ENCODE measurements around the gene ATG5.
"Not testable (repeated sequence)": the region's sequence is repeated elsewhere in the genome, so short reads cannot be mapped to it uniquely, and the experiment has no call there.

Gene ATG5

GRCh38 chr6:106252687-106253086, 72.9 kb downstream of the ATG5 start:
- Histone ChIP-seq H3K4me3 (no peak overlapping the region), H3K27ac (no peak overlapping the region)
- DNase-seq (ENCODE audit: low spot score), result no peak
- TF ChIP-seq CTCF (IDR thresholded peaks at IDR 0.05), result no peak

GRCh38 chr6:106251531-106252255, 73.9 kb downstream of the ATG5 start:
- not testable (repeated sequence) for H3K27ac ChIP-seq; DNase-seq (ENCODE audit: low spot score); H3K4me3 ChIP-seq

- H3K4me3 ChIP-seq, result no peak overlapping the region
- no peak for DNase-seq (ENCODE audit: low spot score)
- no peak for TF ChIP-seq CTCF (IDR thresholded peaks at IDR 0.05)
- H3K27ac ChIP-seq, result no peak overlapping the region
Measured at GRCh38 chr6:106250953-106251352, 74.6 kb downstream of the ATG5 start.

GRCh38 chr6:106249658-106250057, 75.9 kb downstream of the ATG5 start:
- no peak for DNase-seq (ENCODE audit: low spot score)
- H3K4me3 ChIP-seq, result no peak overlapping the region
- TF ChIP-seq CTCF (IDR thresholded peaks at IDR 0.05), result no peak
- no peak overlapping the region for H3K27ac ChIP-seq

- Histone ChIP-seq H3K4me3 (no peak overlapping the region), H3K27ac (no peak overlapping the region)
- DNase-seq (ENCODE audit: low spot score), result no peak
- no peak for TF ChIP-seq CTCF (IDR thresholded peaks at IDR 0.05)
Measured at GRCh38 chr6:106247733-106248132, 77.8 kb downstream of the ATG5 start.

GRCh38 chr6:106247293-106247692, 78.3 kb downstream of the ATG5 start:
- H3K4me3 ChIP-seq, result no peak overlapping the region
- no peak for TF ChIP-seq CTCF (IDR thresholded peaks at IDR 0.05)

GRCh38 chr6:106244931-106245330, 80.6 kb downstream of the ATG5 start:
- Histone ChIP-seq H3K4me3 (no peak overlapping the region), H3K27ac (no peak overlapping the region)
- DNase-seq (ENCODE audit: low spot score), result no peak
- TF ChIP-seq CTCF (IDR thresholded peaks at IDR 0.05), result no peak

More at GRCh38 chr6:106247293-106247692, 78.3 kb downstream of the ATG5 start:
- no peak for DNase-seq (ENCODE audit: low spot score)
- no peak overlapping the region for H3K27ac ChIP-seq

All from coronary artery (tissue), 2 donors.